Liver (tissue), 9 donors: ENCODE measurements around the gene LMAN2. TPM values are rescaled to one million over a fixed set of nuclear protein-coding genes. Genes with fewer than 3 reads are reported as not detected.

Source experiments
- DNase-seq: peaks from one replicate; pipeline ENCODE4 v3.0.0-alpha.2; 2017; ENCODE audit warnings: low spot score
- H3K27ac ChIP-seq, 2 donors: one replicate each; pipeline ENCODE4 v1.7.0; 2013; ENCODE audit warnings: inconsistent platforms in 2 of 2, low read length in 2 of 2, control low read depth in 1 of 2, low read depth in 1 of 2, mild to moderate bottlenecking in 1 of 2
- H3K27me3 ChIP-seq, 4 donors: one replicate each; pipeline versions ENCODE4 v1.6.1 to v1.7.0; 2013; ENCODE audit warnings: low read length in 3 of 4, inconsistent platforms in 1 of 4, mild to moderate bottlenecking in 1 of 4, moderate library complexity in 1 of 4; ENCODE audit not compliant: control insufficient read depth in 4 of 4, insufficient read depth in 4 of 4
- H3K36me3 ChIP-seq, 4 donors: one replicate each; pipeline versions ENCODE4 v1.6.1 to v1.7.0; 2013; ENCODE audit warnings: low read length in 3 of 4, mild to moderate bottlenecking in 3 of 4, low read depth in 1 of 4, moderate library complexity in 1 of 4; ENCODE audit not compliant: control insufficient read depth in 4 of 4, insufficient read depth in 3 of 4
- H3K4me1 ChIP-seq, 4 donors: one replicate each; pipeline versions ENCODE4 v1.6.1 to v1.7.0; 2013; ENCODE audit warnings: low read length in 3 of 4, mild to moderate bottlenecking in 3 of 4, moderate library complexity in 1 of 4; ENCODE audit not compliant: control insufficient read depth in 4 of 4, insufficient read depth in 4 of 4
- H3K4me3 ChIP-seq, 3 donors: one replicate each; pipeline versions ENCODE4 v1.6.1 to v1.7.0; 2013; ENCODE audit warnings: low read length in 3 of 3, control low read depth in 1 of 3, low read depth in 1 of 3, mild to moderate bottlenecking in 1 of 3
- H3K9ac ChIP-seq, 2 donors: one replicate each; pipeline ENCODE4 v1.7.0; 2013; ENCODE audit warnings: low read length in 2 of 2, mild to moderate bottlenecking in 2 of 2, moderate library complexity in 2 of 2, control low read depth in 1 of 2, low read depth in 1 of 2
- H3K9me3 ChIP-seq, 4 donors: one replicate each; pipeline versions ENCODE4 v1.6.1 to v1.7.0; 2013; ENCODE audit warnings: low read length in 3 of 4; ENCODE audit not compliant: control insufficient read depth in 4 of 4
- GABPA ChIP-seq, 2 donors: IDR thresholded peaks in 1 of 2; conservative IDR thresholded peaks in 1 of 2; 2 replicates each; pipeline ENCODE4 v1.6.1; 2016; ENCODE audit warnings: antibody characterized with exemption in 2 of 2, mild to moderate bottlenecking in 1 of 2, moderate library complexity in 1 of 2
- HNF4A ChIP-seq, 2 donors: conservative IDR thresholded peaks; 2 replicates each; pipeline ENCODE4 v1.6.1; 2016; ENCODE audit warnings: antibody characterized with exemption in 2 of 2, mild to moderate bottlenecking in 2 of 2
- HNF4G ChIP-seq: IDR thresholded peaks from 2 replicates; pipeline ENCODE4 v1.6.1; 2016; ENCODE audit warnings: antibody characterized with exemption
- JUND ChIP-seq, 2 donors: IDR thresholded peaks; 2 replicates each; pipeline ENCODE4 v1.6.1; 2016; ENCODE audit warnings: antibody characterized with exemption in 2 of 2
- MAX ChIP-seq: IDR thresholded peaks from 2 replicates; pipeline ENCODE4 v1.6.1; 2016; ENCODE audit warnings: antibody characterized with exemption
- NR2F2 ChIP-seq: IDR thresholded peaks from 2 replicates; pipeline ENCODE4 v1.6.1; 2016; ENCODE audit warnings: antibody characterized with exemption
- RAD21 ChIP-seq, 2 donors: IDR thresholded peaks; 2 replicates each; pipeline ENCODE4 v1.6.1; 2016; ENCODE audit warnings: antibody characterized with exemption in 2 of 2, mild to moderate bottlenecking in 2 of 2
- REST ChIP-seq: IDR thresholded peaks from 2 replicates; pipeline ENCODE4 v1.6.1; 2016; ENCODE audit warnings: antibody characterized with exemption, mild to moderate bottlenecking
- RXRA ChIP-seq, 2 donors: IDR thresholded peaks; 2 replicates each; pipeline ENCODE4 v1.6.1; 2017 to 2018; ENCODE audit warnings: antibody characterized with exemption in 2 of 2, mild to moderate bottlenecking in 1 of 2
- SP1 ChIP-seq: IDR thresholded peaks from 2 replicates; pipeline ENCODE4 v1.6.1; 2018; ENCODE audit warnings: antibody characterized with exemption, mild to moderate bottlenecking
- TAF1 ChIP-seq: conservative IDR thresholded peaks from 2 replicates; pipeline ENCODE4 v1.6.1; 2016; ENCODE audit warnings: antibody characterized with exemption, mild to moderate bottlenecking
- YY1 ChIP-seq: IDR thresholded peaks from 2 replicates; pipeline ENCODE4 v1.6.1; 2016; ENCODE audit warnings: antibody characterized with exemption, mild to moderate bottlenecking
- ZBTB33 ChIP-seq: IDR thresholded peaks from 2 replicates; pipeline ENCODE4 v1.6.1; 2016; ENCODE audit warnings: antibody characterized with exemption
- WGBS: extraction: QIAGEN DNeasy Blood & Tissue Kit; methylation state at CpG from one replicate; pipeline ENCODE4 v1.1.7; 2013; 5-methylcytosine and 5-hydroxymethylcytosine counted together
- polyA plus RNA-seq, 2 donors: library from polyadenylated mRNA; stranded (reverse) in 1 of 2; unstranded in 1 of 2; fragments of 200-250 nt in 1 of 2; fragments of >200 nt in 1 of 2; fragmentation: Nextera tagmentation in 1 of 2; extraction: Ambion mirVana in 1 of 2; gene quantifications; one replicate each; pipeline versions ENCODE4 v1.2.1 to v1.2.3, GENCODE V29; 2013 to 2015
- total RNA-seq, 2 donors: library from RNA; depleted of rRNA; stranded (reverse); fragments of >200 nt; gene quantifications; one replicate each; pipeline ENCODE4 v1.2.3, GENCODE V29; 2014
- donor health status: healthy.
- donor health status: healthy.
- donor health status: healthy.
- donor health status: healthy.
- donor health status: healthy.

The LMAN2 gene
- total and polyA plus RNA-seq, 4 donors, result 243 to 478 (median 364) TPM

GRCh38 chr5:177367981-177368868 lies 16.8 kb upstream of the LMAN2 start:
- no peak overlapping the region for H3K9ac ChIP-seq
- H3K4me3 ChIP-seq, result peak overlapping the region in 1 of 3 donors; percentile 41
- TF ChIP-seq SP1 (no peak), REST (no peak), JUND (IDR thresholded peaks at IDR 0.05) (no peak), YY1 (no peak), ZBTB33 (no peak)
- 80% methylated on average over 29 of the region's 29 CpGs for WGBS
- H3K9me3 ChIP-seq, result no peaks in the 10 kb centered on the region
- H3K36me3 ChIP-seq, result no peaks in the 10 kb centered on the region
- peaks cover 30 to 78% (median 62%) of the 10 kb centered on the region in 4 donors for H3K4me1 ChIP-seq
- no peak for DNase-seq
- H3K27me3 ChIP-seq, result no peaks in the 10 kb centered on the region
- H3K27ac ChIP-seq, result peak overlapping the region; percentile 7 to 97

GRCh38 chr5:177367323-177367848 lies 15.9 kb upstream of the LMAN2 start:
- H3K9me3 ChIP-seq, result no peaks in the 10 kb centered on the region
- 31% methylated on average over 46 of the region's 46 CpGs for WGBS
- no peak for TF ChIP-seq TAF1
- no peaks in the 10 kb centered on the region for H3K27me3 ChIP-seq
- H3K27ac ChIP-seq, result peak overlapping the region; percentile 89 to 97
- peaks cover 28 to 77% (median 62%) of the 10 kb centered on the region in 4 donors for H3K4me1 ChIP-seq
- no peaks in the 10 kb centered on the region for H3K36me3 ChIP-seq
- peak overlapping the region; percentile 29 to 41 (median 38) for H3K4me3 ChIP-seq
- no peak for DNase-seq
- no peak overlapping the region for H3K9ac ChIP-seq

- 16% methylated on average over 36 of the region's 36 CpGs for WGBS
- TF ChIP-seq NR2F2 (no peak), SP1 (peak; percentile 50), YY1 (peak; percentile 89), HNF4G (no peak), HNF4A (conservative IDR thresholded peaks at IDR 0.05) (peak in 1 of 2 donors; percentile 22), ZBTB33 (no peak), RXRA (IDR thresholded peaks at IDR 0.05) (peak; percentile 37 to 41), RAD21 (IDR thresholded peaks at IDR 0.05) (peak; percentile 9 to 15), MAX (peak; percentile 40), GABPA (IDR thresholded peaks at IDR 0.05 in 1 of 2, conservative IDR thresholded peaks at IDR 0.05 in 1 of 2) (no peak)
Observed at GRCh38 chr5:177366528-177367322, 15.3 kb upstream of the LMAN2 start.

More at GRCh38 chr5:177366528-177367322, 15.3 kb upstream of the LMAN2 start:
- peaks cover 26 to 77% (median 63%) of the 10 kb centered on the region in 4 donors for H3K4me1 ChIP-seq
- no peaks in the 10 kb centered on the region for H3K36me3 ChIP-seq
- H3K27ac ChIP-seq, result peak overlapping the region; percentile 89 to 97
- DNase-seq, result peak; percentile 79
- no peaks in the 10 kb centered on the region for H3K9me3 ChIP-seq
- peak overlapping the region; percentile 41 to 67 (median 43) for H3K4me3 ChIP-seq
- H3K27me3 ChIP-seq, result no peaks in the 10 kb centered on the region
- H3K9ac ChIP-seq, result peak overlapping the region in 1 of 2 donors; percentile 77
